AG04449 (cell line): ENCODE measurements around the gene WASL.

ENCODE experiments used
- CTCF ChIA-PET: fragments of 350-600 bp; formaldehyde crosslinking; extraction: SDS; loops from one replicate; lab custom pipeline; 2021; ENCODE audit warnings: antibody characterized with exemption; lab: Yijun Ruan, JAX
- POLR2A ChIA-PET: fragments of 400-600, 350-600 bp; formaldehyde crosslinking; extraction: SDS; loops from one replicate; lab custom pipeline; 2020; ENCODE audit warnings: antibody characterized with exemption, inconsistent platforms; lab: Yijun Ruan, JAX
- DNase-seq: peaks from one replicate; pipeline ENCODE4 v3.0.0-alpha.2; 2010; ENCODE audit warnings: low read depth, low spot score
- H3K4me3 ChIP-seq: 2 replicates; pipeline ENCODE4 v1.5.1; 2011; ENCODE audit warnings: low read depth, mild to moderate bottlenecking, control low read depth, low read length
- TF ChIP-seq, protein P1 (sequence below): IDR thresholded peaks from one replicate; pipeline ENCODE4 v1.5.1; 2011; ENCODE audit warnings: mild to moderate bottlenecking, moderate library complexity, low read length, control low read depth, inconsistent platforms; ENCODE audit not compliant: insufficient read depth; ENCODE audit errors: missing control alignments

WASL gene

DNA sequence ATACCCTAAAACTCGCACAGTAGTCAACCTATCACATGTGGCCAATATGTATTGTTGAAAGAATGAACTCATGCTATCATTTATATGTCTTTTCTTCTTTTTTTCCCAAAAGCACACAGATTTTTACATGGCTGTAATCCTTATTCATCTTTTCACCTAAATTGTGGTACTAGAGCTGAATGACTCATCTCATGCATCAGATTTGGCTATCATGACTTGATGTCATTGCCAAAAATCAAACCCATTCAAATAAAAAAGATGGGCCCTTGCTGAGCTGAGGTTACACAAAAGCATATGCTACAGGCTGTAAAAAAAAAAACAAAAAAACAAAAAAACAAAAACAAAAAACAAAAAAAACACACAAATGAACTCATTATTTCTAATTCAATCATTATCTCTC lies 96.4 kb downstream of the WASL start:
- CTCF ChIA-PET, result interaction anchor here (0.9 to 1.0 kb wide), 2 partner anchors 16 to 30 kb away, joined by 3 read pairs; no protein-coding TSS in a partner anchor
- no peak overlapping the region for H3K4me3 ChIP-seq
- TF ChIP-seq, protein P1, sequence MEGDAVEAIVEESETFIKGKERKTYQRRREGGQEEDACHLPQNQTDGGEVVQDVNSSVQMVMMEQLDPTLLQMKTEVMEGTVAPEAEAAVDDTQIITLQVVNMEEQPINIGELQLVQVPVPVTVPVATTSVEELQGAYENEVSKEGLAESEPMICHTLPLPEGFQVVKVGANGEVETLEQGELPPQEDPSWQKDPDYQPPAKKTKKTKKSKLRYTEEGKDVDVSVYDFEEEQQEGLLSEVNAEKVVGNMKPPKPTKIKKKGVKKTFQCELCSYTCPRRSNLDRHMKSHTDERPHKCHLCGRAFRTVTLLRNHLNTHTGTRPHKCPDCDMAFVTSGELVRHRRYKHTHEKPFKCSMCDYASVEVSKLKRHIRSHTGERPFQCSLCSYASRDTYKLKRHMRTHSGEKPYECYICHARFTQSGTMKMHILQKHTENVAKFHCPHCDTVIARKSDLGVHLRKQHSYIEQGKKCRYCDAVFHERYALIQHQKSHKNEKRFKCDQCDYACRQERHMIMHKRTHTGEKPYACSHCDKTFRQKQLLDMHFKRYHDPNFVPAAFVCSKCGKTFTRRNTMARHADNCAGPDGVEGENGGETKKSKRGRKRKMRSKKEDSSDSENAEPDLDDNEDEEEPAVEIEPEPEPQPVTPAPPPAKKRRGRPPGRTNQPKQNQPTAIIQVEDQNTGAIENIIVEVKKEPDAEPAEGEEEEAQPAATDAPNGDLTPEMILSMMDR, result no peak
- POLR2A ChIA-PET, result no interaction called here
- DNase-seq, result no peak

DNA sequence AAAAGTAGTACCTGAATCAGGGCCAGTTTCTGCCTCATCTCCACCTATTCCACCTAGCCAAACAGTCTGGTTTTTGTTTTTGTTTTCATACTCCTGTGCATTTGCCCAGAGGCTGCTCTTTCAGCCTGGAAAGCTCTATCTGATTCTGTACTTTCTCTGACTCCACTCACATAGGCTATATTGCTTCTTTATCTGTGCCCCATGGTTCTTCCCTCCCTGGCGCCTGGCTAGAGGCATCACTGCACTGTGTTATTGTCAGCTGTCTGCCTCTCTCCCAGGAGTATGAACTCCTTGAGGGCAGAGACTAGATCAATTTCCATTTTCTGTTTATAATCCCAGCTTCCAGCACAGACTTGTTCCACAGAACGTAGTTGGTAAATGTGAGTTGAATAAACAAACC lies 98.2 kb downstream of the WASL start:
- ChIA-PET POLR2A (no interaction called here), CTCF (interaction anchor here (1.1 kb wide), 1 partner anchor 15 kb away, joined by 5 read pairs; no protein-coding TSS in a partner anchor)
- DNase-seq, result no peak
- TF ChIP-seq, protein P1, result no peak
- H3K4me3 ChIP-seq, result no peak overlapping the region

DNA sequence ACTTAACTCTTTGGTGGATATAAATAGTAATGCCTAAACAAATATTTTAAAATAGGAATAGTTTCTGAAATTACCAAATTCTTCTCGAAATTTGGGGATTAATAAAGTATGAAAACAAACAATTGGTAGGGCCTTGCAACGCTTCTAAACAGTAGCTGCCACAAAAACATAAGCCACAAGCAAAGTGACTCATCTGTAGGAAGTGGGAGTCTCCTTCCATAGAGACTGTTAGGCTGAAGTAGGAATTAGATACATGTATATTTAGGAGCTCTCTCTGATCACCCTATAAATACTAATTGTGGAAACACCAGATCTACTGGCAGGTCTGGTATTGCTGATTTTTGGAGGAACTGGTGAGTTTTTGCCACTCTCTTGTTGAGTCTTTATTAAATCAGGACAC lies 98.8 kb downstream of the WASL start:
- POLR2A ChIA-PET, result no interaction called here

DNA sequence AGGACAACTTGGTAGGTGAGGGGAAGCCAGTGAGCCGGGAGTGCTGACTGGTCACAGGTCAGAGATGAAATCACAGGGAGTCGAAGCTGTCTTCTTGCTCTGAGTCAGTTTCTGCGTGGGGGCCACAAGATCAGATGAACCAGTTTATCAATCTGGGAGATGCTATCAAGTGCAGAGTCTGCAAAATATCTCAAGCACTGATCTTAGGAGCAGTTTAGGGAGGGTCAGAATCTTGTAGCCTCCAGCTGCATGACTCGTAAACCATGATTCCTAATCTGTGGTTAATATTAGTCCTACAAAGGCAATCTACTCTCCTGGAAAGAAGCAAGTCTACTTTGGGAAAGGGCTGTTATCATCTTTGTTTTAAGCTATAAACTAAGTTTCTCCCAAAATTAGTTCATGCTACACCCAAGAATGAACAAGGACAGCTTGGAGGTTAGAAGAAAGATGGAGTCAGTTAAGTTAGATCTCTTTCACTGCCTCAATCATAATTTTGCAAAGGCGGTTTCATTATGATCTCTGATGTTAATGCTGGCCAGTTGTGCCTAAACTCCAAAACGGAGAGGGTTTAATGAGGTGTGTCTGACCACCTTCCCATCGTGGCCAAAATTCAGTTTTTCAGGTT lies 101.6 kb downstream of the WASL start:
- DNase-seq, result no peak
- TF ChIP-seq, protein P1, result no peak
- POLR2A ChIA-PET, result no interaction called here
- no peak overlapping the region for H3K4me3 ChIP-seq
- CTCF ChIA-PET, result interaction anchor here (1.0 to 1.3 kb wide), 2 partner anchors 10 to 14 kb away, joined by 3 to 5 read pairs; no protein-coding TSS in a partner anchor

More for the DNA sequence above, 98.8 kb downstream of the WASL start:
- no peak overlapping the region for H3K4me3 ChIP-seq
- no peak for DNase-seq
- CTCF ChIA-PET, result interaction anchor here (0.7 to 1.1 kb wide), 2 partner anchors 14 to 51 kb away, joined by 3 to 5 read pairs; no protein-coding TSS in a partner anchor
- TF ChIP-seq, protein P1, result no peak

DNA sequence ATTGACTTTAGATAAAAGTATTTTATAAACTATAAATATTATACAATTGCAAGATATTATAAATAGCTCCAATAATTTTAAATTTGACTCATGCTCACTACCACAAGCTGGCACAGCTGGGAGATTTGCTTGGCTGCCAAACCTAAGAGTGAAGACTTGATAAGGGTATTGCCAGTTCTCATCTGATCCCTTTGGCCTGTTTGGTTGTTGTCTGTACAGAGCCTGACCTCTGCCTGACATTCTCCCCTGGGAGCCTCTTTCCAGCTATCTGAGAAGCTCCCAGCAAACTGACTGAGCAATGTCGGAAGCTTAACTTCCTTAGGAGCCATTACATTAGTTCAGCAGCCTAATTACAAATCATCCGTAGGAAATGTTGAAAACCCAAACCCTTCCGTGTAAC lies 103.3 kb downstream of the WASL start:
- CTCF ChIA-PET, result interaction anchor here (0.8 to 2.0 kb wide), 3 partner anchors 9 to 29 kb away, joined by 3 to 9 read pairs (median 4); no protein-coding TSS in a partner anchor
- POLR2A ChIA-PET, result no interaction called here

More for the DNA sequence above, 103.3 kb downstream of the WASL start:
- DNase-seq, result no peak
- H3K4me3 ChIP-seq, result no peak overlapping the region
- TF ChIP-seq, protein P1, result no peak
